ENCODE data around the gene LPP.
A peak's percentile ranks its signal among the peaks of the same experiment; 100 is the strongest.

Gene LPP

DNA sequence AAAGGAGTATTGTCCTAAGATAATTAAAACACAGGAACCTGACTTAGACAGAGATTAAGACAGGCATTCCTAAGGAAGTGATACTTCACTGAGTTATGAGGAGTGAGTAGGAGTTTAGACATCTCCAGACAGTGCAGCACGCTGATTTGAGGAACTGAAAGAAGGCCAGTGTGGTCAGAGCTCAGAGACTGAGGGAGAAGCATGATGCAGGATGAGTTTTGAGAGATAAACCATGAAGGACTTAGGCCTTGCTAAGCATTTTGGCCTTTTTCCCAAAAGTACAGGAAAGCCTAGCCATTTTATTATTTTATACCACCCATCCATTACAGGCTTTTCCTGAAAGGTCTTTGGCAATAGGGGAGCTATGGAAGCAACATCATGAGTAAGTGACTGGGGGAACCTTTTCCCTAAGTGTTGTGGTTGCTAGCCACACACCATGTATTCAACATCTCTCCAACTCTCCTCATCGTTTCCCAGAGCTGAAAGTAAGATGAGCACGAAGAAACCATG lies 642.2 kb downstream of the LPP start:
- DNase-seq (ENCODE audit: insufficient read length, low spot score) (no peak), FAIRE-seq (no peak)
- TF ChIP-seq POLR2A (IDR thresholded peaks at IDR 0.05; ENCODE audit: low read depth, low read length), result no peak
- TF ChIP-seq SPI1 (IDR thresholded peaks at IDR 0.05; ENCODE audit: low read depth, low read length), result peak; percentile 97
- no peak for TF ChIP-seq TAF1 (IDR thresholded peaks at IDR 0.05; ENCODE audit: low read depth, low read length)

DNA sequence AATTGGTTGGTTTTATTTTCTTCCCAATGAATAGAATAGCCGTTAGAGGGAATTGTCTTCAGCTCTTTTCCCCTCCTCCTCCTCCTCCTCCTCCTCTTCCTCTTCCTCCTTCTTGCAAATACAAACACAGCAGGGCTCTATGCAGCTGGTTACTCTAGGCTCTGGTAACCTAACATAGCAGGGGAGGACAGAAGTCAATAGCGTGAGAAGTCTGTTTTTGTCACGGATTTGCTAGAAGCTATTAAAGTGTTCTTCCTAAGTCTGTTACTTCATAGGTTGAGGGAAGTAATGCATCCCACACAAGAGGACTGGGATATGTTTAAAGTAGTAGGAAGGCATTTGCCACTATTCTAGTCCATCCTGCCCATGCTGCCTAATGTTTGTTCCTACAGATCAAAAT lies 643.1 kb downstream of the LPP start:
- no peak for FAIRE-seq
- no peak for DNase-seq (ENCODE audit: insufficient read length, low spot score)
- TF ChIP-seq SPI1 (IDR thresholded peaks at IDR 0.05; ENCODE audit: low read depth, low read length) (no peak), POLR2A (IDR thresholded peaks at IDR 0.05; ENCODE audit: low read depth, low read length) (no peak), POU2F2 (IDR thresholded peaks at IDR 0.05; ENCODE audit: low read depth, low read length) (no peak), POLR2AphosphoS5 (IDR thresholded peaks at IDR 0.05; ENCODE audit: low read depth, low read length) (no peak)

GRCh38 chr3:188798556-188799145 lies 644.7 kb downstream of the LPP start:
- FAIRE-seq, result no peak

GRCh38 chr3:188801393-188801792 lies 647.4 kb downstream of the LPP start:
- DNase-seq (ENCODE audit: insufficient read length, low spot score) (no peak), FAIRE-seq (no peak)
- TF ChIP-seq POLR2AphosphoS5 (IDR thresholded peaks at IDR 0.05; ENCODE audit: low read depth, low read length) (no peak), PAX5 (IDR thresholded peaks at IDR 0.05; ENCODE audit: insufficient read depth, low read length, severe bottlenecking) (no peak), POU2F2 (IDR thresholded peaks at IDR 0.05; ENCODE audit: low read depth, low read length) (no peak)

More at GRCh38 chr3:188798556-188799145, 644.7 kb downstream of the LPP start:
- DNase-seq (ENCODE audit: insufficient read length, low spot score), result no peak
- TF ChIP-seq TAF1 (IDR thresholded peaks at IDR 0.05; ENCODE audit: low read depth, low read length) (no peak), SPI1 (IDR thresholded peaks at IDR 0.05; ENCODE audit: low read depth, low read length) (no peak), POU2F2 (IDR thresholded peaks at IDR 0.05; ENCODE audit: low read depth, low read length) (no peak), POLR2AphosphoS5 (IDR thresholded peaks at IDR 0.05; ENCODE audit: low read depth, low read length) (no peak), POLR2A (IDR thresholded peaks at IDR 0.05; ENCODE audit: low read depth, low read length) (no peak), PAX5 (IDR thresholded peaks at IDR 0.05; ENCODE audit: insufficient read depth, low read length, severe bottlenecking) (no peak)

DNA sequence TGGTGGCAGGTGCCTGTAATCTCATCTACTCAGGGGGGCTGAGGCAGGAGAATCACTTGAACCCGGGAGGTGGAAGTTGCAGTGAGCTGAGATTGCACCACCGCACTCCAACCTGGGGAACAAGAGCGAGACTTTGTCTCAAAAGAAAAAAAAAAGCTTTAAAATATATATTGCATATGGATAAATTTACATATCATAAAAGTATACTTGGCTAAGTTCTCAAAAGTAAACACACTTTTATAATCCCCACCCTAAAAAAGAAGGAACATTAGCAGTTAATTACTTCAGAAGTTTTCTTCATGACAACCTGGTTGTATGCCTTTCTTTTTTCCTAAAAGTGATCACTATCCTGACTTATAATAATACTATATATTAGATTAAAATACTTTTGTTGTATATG lies 648.7 kb downstream of the LPP start:
- FAIRE-seq (no peak), DNase-seq (ENCODE audit: insufficient read length, low spot score) (no peak)
- TF ChIP-seq SPI1 (IDR thresholded peaks at IDR 0.05; ENCODE audit: low read depth, low read length) (no peak), PAX5 (IDR thresholded peaks at IDR 0.05; ENCODE audit: insufficient read depth, low read length, severe bottlenecking) (no peak), POLR2AphosphoS5 (IDR thresholded peaks at IDR 0.05; ENCODE audit: low read depth, low read length) (no peak), TAF1 (IDR thresholded peaks at IDR 0.05; ENCODE audit: low read depth, low read length) (no peak), POU2F2 (IDR thresholded peaks at IDR 0.05; ENCODE audit: low read depth, low read length) (no peak), POLR2A (IDR thresholded peaks at IDR 0.05; ENCODE audit: low read depth, low read length) (no peak)

GRCh38 chr3:188807006-188807405 lies 653.0 kb downstream of the LPP start:
- DNase-seq (ENCODE audit: insufficient read length, low spot score), result no peak
- FAIRE-seq, result no peak

GRCh38 chr3:188812198-188812597 lies 658.2 kb downstream of the LPP start:
- FAIRE-seq, result no peak
- DNase-seq (ENCODE audit: insufficient read length, low spot score), result no peak
- no peak for TF ChIP-seq PAX5 (IDR thresholded peaks at IDR 0.05; ENCODE audit: insufficient read depth, low read length, severe bottlenecking)
- TF ChIP-seq POLR2AphosphoS5 (IDR thresholded peaks at IDR 0.05; ENCODE audit: low read depth, low read length), result no peak
- no peak for TF ChIP-seq POLR2A (IDR thresholded peaks at IDR 0.05; ENCODE audit: low read depth, low read length)
- no peak for TF ChIP-seq SPI1 (IDR thresholded peaks at IDR 0.05; ENCODE audit: low read depth, low read length)
- TF ChIP-seq TAF1 (IDR thresholded peaks at IDR 0.05; ENCODE audit: low read depth, low read length), result no peak
- TF ChIP-seq POU2F2 (IDR thresholded peaks at IDR 0.05; ENCODE audit: low read depth, low read length), result no peak

More at GRCh38 chr3:188807006-188807405, 653.0 kb downstream of the LPP start:
- TF ChIP-seq POLR2A (IDR thresholded peaks at IDR 0.05; ENCODE audit: low read depth, low read length), result no peak
- TF ChIP-seq SPI1 (IDR thresholded peaks at IDR 0.05; ENCODE audit: low read depth, low read length), result no peak
- no peak for TF ChIP-seq POU2F2 (IDR thresholded peaks at IDR 0.05; ENCODE audit: low read depth, low read length)
- TF ChIP-seq POLR2AphosphoS5 (IDR thresholded peaks at IDR 0.05; ENCODE audit: low read depth, low read length), result no peak
- no peak for TF ChIP-seq TAF1 (IDR thresholded peaks at IDR 0.05; ENCODE audit: low read depth, low read length)
- no peak for TF ChIP-seq PAX5 (IDR thresholded peaks at IDR 0.05; ENCODE audit: insufficient read depth, low read length, severe bottlenecking)

- DNase-seq (ENCODE audit: insufficient read length, low spot score), result no peak
- TF ChIP-seq POLR2A (IDR thresholded peaks at IDR 0.05; ENCODE audit: low read depth, low read length) (no peak), SPI1 (IDR thresholded peaks at IDR 0.05; ENCODE audit: low read depth, low read length) (no peak), POLR2AphosphoS5 (IDR thresholded peaks at IDR 0.05; ENCODE audit: low read depth, low read length) (no peak), TAF1 (IDR thresholded peaks at IDR 0.05; ENCODE audit: low read depth, low read length) (no peak), PAX5 (IDR thresholded peaks at IDR 0.05; ENCODE audit: insufficient read depth, low read length, severe bottlenecking) (no peak), POU2F2 (IDR thresholded peaks at IDR 0.05; ENCODE audit: low read depth, low read length) (no peak)
- FAIRE-seq, result no peak
These were observed 660.6 kb downstream of the LPP start for GRCh38 chr3:188814581-188814980.

GRCh38 chr3:188817103-188817934 lies 663.4 kb downstream of the LPP start:
- FAIRE-seq (no peak), DNase-seq (ENCODE audit: insufficient read length, low spot score) (no peak)
- TF ChIP-seq PAX5 (IDR thresholded peaks at IDR 0.05; ENCODE audit: insufficient read depth, low read length, severe bottlenecking) (no peak), POU2F2 (IDR thresholded peaks at IDR 0.05; ENCODE audit: low read depth, low read length) (no peak), SPI1 (IDR thresholded peaks at IDR 0.05; ENCODE audit: low read depth, low read length) (no peak), POLR2AphosphoS5 (IDR thresholded peaks at IDR 0.05; ENCODE audit: low read depth, low read length) (no peak), POLR2A (IDR thresholded peaks at IDR 0.05; ENCODE audit: low read depth, low read length) (no peak), TAF1 (IDR thresholded peaks at IDR 0.05; ENCODE audit: low read depth, low read length) (no peak)

Data from GM12891 (cell line).